Activated CD8-positive, alpha-beta T cell treated with anti-CD3 and anti-CD28 coated beads, Interleukin-2, amount 10 ng/mL, durations not matched to agents 7 days and 5 days (primary cell): ENCODE measurements around the gene MEIS2. TPM values are rescaled to one million over a fixed set of nuclear protein-coding genes. Genes with fewer than 3 reads are reported as not detected.

Source experiments
- ATAC-seq: fragments of 150-1000 bp; cut with Tn5 transposase; one replicate; pipeline ENCODE4 v1.10.0; 2021; ENCODE audit warnings: moderate library complexity
- CTCF ChIA-PET: fragments of 350-600 bp; sonication (Branson Sonifier 250); formaldehyde crosslinking; loops from one replicate; lab custom pipeline; 2021; ENCODE audit warnings: antibody characterized with exemption; lab: Charles Lee
- POLR2A ChIA-PET: fragments of 350-600 bp; sonication (Branson Sonifier 250); formaldehyde crosslinking; loops from one replicate; lab custom pipeline; 2021; ENCODE audit warnings: antibody characterized with exemption; lab: Charles Lee
- DNase-seq: peaks from one replicate; pipeline ENCODE4 v3.0.0-alpha.2; 2020
- H3K27ac Mint-ChIP-seq: one replicate; pipeline ENCODE4 v1.8.0; 2021; ENCODE audit warnings: mild to moderate bottlenecking, mixed read lengths
- H3K27me3 Mint-ChIP-seq: one replicate; pipeline ENCODE4 v1.8.0; 2021; ENCODE audit warnings: low read depth, mixed read lengths
- H3K36me3 Mint-ChIP-seq: one replicate; pipeline ENCODE4 v1.8.0; 2021; ENCODE audit warnings: low read depth, mixed read lengths
- H3K4me1 Mint-ChIP-seq: one replicate; pipeline ENCODE4 v1.8.0; 2021; ENCODE audit warnings: low read depth, mixed read lengths
- H3K4me3 Mint-ChIP-seq: one replicate; pipeline ENCODE4 v1.8.0; 2021; ENCODE audit warnings: mild to moderate bottlenecking, mixed read lengths
- H3K9me3 Mint-ChIP-seq: one replicate; pipeline ENCODE4 v1.8.0; 2022; ENCODE audit warnings: mixed read lengths; ENCODE audit not compliant: insufficient read depth
- total RNA-seq, 2 experiments: library from RNA; stranded (reverse); gene quantifications; one replicate each; pipeline ENCODE4 v1.2.3, GENCODE V29; 2021

MEIS2 gene
- total RNA-seq, 2 experiments from 2014 or later: not detected

GRCh38 chr15:37133602-37134001, 33.3 kb upstream of the MEIS2 start:
- ChIA-PET POLR2A (no interaction called here), CTCF (no interaction called here)
- ATAC-seq: no peak

GRCh38 chr15:37132826-37133417, 32.6 kb upstream of the MEIS2 start:
- no peaks in the 10 kb centered on the region for H3K36me3 Mint-ChIP-seq
- POLR2A ChIA-PET: no interaction called here
- CTCF ChIA-PET: interaction anchor here (0.8 kb wide), 1 partner anchor 13 kb away, joined by 4 read pairs; no protein-coding TSS in a partner anchor
- peaks cover 3% of the 10 kb centered on the region for H3K27me3 Mint-ChIP-seq
- no peaks in the 10 kb centered on the region for H3K4me1 Mint-ChIP-seq
- ATAC-seq (no peak), DNase-seq (no peak)
- no peak overlapping the region for H3K27ac Mint-ChIP-seq
- H3K9me3 Mint-ChIP-seq: no peaks in the 10 kb centered on the region
- H3K4me3 Mint-ChIP-seq: no peak overlapping the region

More at GRCh38 chr15:37133602-37134001, 33.3 kb upstream of the MEIS2 start:
- H3K36me3 Mint-ChIP-seq: no peaks in the 10 kb centered on the region
- no peak for DNase-seq
- peaks cover 3% of the 10 kb centered on the region for H3K27me3 Mint-ChIP-seq
- H3K4me3 Mint-ChIP-seq: no peak overlapping the region
- H3K27ac Mint-ChIP-seq: no peak overlapping the region
- H3K9me3 Mint-ChIP-seq: no peaks in the 10 kb centered on the region
- no peaks in the 10 kb centered on the region for H3K4me1 Mint-ChIP-seq

- H3K4me1 Mint-ChIP-seq: no peaks in the 10 kb centered on the region
- no peak overlapping the region for H3K4me3 Mint-ChIP-seq
- ATAC-seq (no peak), DNase-seq (no peak)
- no peak overlapping the region for H3K27ac Mint-ChIP-seq
- H3K27me3 Mint-ChIP-seq: peaks cover 3% of the 10 kb centered on the region
- H3K9me3 Mint-ChIP-seq: no peaks in the 10 kb centered on the region
- CTCF ChIA-PET: no interaction called here
- POLR2A ChIA-PET: no interaction called here
- no peaks in the 10 kb centered on the region for H3K36me3 Mint-ChIP-seq
Observed at GRCh38 chr15:37131621-37132020, 31.3 kb upstream of the MEIS2 start.

GRCh38 chr15:37130356-37130755, 30.0 kb upstream of the MEIS2 start:
- no peaks in the 10 kb centered on the region for H3K4me1 Mint-ChIP-seq
- no peak overlapping the region for H3K4me3 Mint-ChIP-seq
- peaks cover 3% of the 10 kb centered on the region for H3K27me3 Mint-ChIP-seq
- POLR2A ChIA-PET: no interaction called here
- CTCF ChIA-PET: no interaction called here
- H3K36me3 Mint-ChIP-seq: no peaks in the 10 kb centered on the region
- DNase-seq (no peak), ATAC-seq (no peak)
- H3K9me3 Mint-ChIP-seq: no peaks in the 10 kb centered on the region
- H3K27ac Mint-ChIP-seq: no peak overlapping the region

GRCh38 chr15:37125143-37125542, 24.8 kb upstream of the MEIS2 start:
- Mint-ChIP-seq H3K4me3 (no peak overlapping the region), H3K27me3 (no peaks in the 10 kb centered on the region), H3K4me1 (no peaks in the 10 kb centered on the region), H3K9me3 (no peaks in the 10 kb centered on the region), H3K27ac (no peak overlapping the region), H3K36me3 (no peaks in the 10 kb centered on the region)
- ATAC-seq (no peak), DNase-seq (no peak)
- ChIA-PET CTCF (no interaction called here), POLR2A (no interaction called here)

- no peak for DNase-seq
- ChIA-PET POLR2A (no interaction called here), CTCF (interaction anchor here (0.6 kb wide), 1 partner anchor 240 kb away, joined by 4 read pairs; no protein-coding TSS in a partner anchor)
- no peaks in the 10 kb centered on the region for H3K36me3 Mint-ChIP-seq
- no peak overlapping the region for H3K27ac Mint-ChIP-seq
- no peaks in the 10 kb centered on the region for H3K4me1 Mint-ChIP-seq
- no peaks in the 10 kb centered on the region for H3K27me3 Mint-ChIP-seq
- H3K4me3 Mint-ChIP-seq: no peak overlapping the region
- no peak for ATAC-seq
- no peaks in the 10 kb centered on the region for H3K9me3 Mint-ChIP-seq
Observed at GRCh38 chr15:37124331-37124730, 24.0 kb upstream of the MEIS2 start.

- DNase-seq: no peak
- Mint-ChIP-seq H3K36me3 (no peaks in the 10 kb centered on the region), H3K4me3 (no peak overlapping the region), H3K4me1 (no peaks in the 10 kb centered on the region), H3K9me3 (no peaks in the 10 kb centered on the region), H3K27ac (no peak overlapping the region), H3K27me3 (no peaks in the 10 kb centered on the region)
- ChIA-PET POLR2A (no interaction called here), CTCF (no interaction called here)
- ATAC-seq: no peak
Observed at GRCh38 chr15:37122703-37123102, 22.4 kb upstream of the MEIS2 start.

- no peak for DNase-seq
- Mint-ChIP-seq H3K4me1 (no peaks in the 10 kb centered on the region), H3K4me3 (no peak overlapping the region), H3K9me3 (no peaks in the 10 kb centered on the region), H3K36me3 (no peaks in the 10 kb centered on the region), H3K27me3 (no peaks in the 10 kb centered on the region), H3K27ac (no peak overlapping the region)
- ATAC-seq: no peak
- CTCF ChIA-PET: no interaction called here
- POLR2A ChIA-PET: no interaction called here
Observed at GRCh38 chr15:37121492-37121891, 21.1 kb upstream of the MEIS2 start.

GRCh38 chr15:37117030-37117429, 16.7 kb upstream of the MEIS2 start:
- DNase-seq: no peak

GRCh38 chr15:37115538-37115937, 15.2 kb upstream of the MEIS2 start:
- Mint-ChIP-seq H3K36me3 (peaks cover 5% of the 10 kb centered on the region), H3K9me3 (no peaks in the 10 kb centered on the region)

More at GRCh38 chr15:37117030-37117429, 16.7 kb upstream of the MEIS2 start:
- Mint-ChIP-seq H3K27ac (no peak overlapping the region), H3K27me3 (peaks cover 7% of the 10 kb centered on the region), H3K9me3 (no peaks in the 10 kb centered on the region), H3K36me3 (peaks cover under 1% of the 10 kb centered on the region), H3K4me3 (no peak overlapping the region), H3K4me1 (no peaks in the 10 kb centered on the region)
- ChIA-PET POLR2A (no interaction called here), CTCF (no interaction called here)
- ATAC-seq: no peak

GRCh38 chr15:37112971-37113670, 12.8 kb upstream of the MEIS2 start:
- no peak overlapping the region for H3K27ac Mint-ChIP-seq
- H3K36me3 Mint-ChIP-seq: peaks cover 7% of the 10 kb centered on the region
- DNase-seq (no peak), ATAC-seq (no peak)
- H3K9me3 Mint-ChIP-seq: no peaks in the 10 kb centered on the region
- peaks cover 42% of the 10 kb centered on the region for H3K27me3 Mint-ChIP-seq
- no peak overlapping the region for H3K4me3 Mint-ChIP-seq
- H3K4me1 Mint-ChIP-seq: peaks cover 9% of the 10 kb centered on the region
- ChIA-PET CTCF (no interaction called here), POLR2A (no interaction called here)

More at GRCh38 chr15:37115538-37115937, 15.2 kb upstream of the MEIS2 start:
- no peak for DNase-seq
- Mint-ChIP-seq H3K4me1 (peaks cover 3% of the 10 kb centered on the region), H3K4me3 (no peak overlapping the region), H3K27me3 (peaks cover 21% of the 10 kb centered on the region), H3K27ac (no peak overlapping the region)
- CTCF ChIA-PET: no interaction called here
- POLR2A ChIA-PET: no interaction called here
- ATAC-seq: no peak

- H3K36me3 Mint-ChIP-seq: peaks cover 7% of the 10 kb centered on the region
- DNase-seq (no peak), ATAC-seq (no peak)
- ChIA-PET CTCF (no interaction called here), POLR2A (no interaction called here)
- H3K27me3 Mint-ChIP-seq: peaks cover 51% of the 10 kb centered on the region
- peaks cover 9% of the 10 kb centered on the region for H3K4me1 Mint-ChIP-seq
- H3K4me3 Mint-ChIP-seq: no peak overlapping the region
- no peaks in the 10 kb centered on the region for H3K9me3 Mint-ChIP-seq
- H3K27ac Mint-ChIP-seq: no peak overlapping the region
Observed at GRCh38 chr15:37112171-37112570, 11.8 kb upstream of the MEIS2 start.
